Activated CD8-positive, alpha-beta T cell treated with anti-CD3 and anti-CD28 coated beads for 36 hours (primary cell): ENCODE measurements around the gene LRRC25. TPM values are rescaled to one million over a fixed set of nuclear protein-coding genes. Genes with fewer than 3 reads are reported as not detected.

Experiments used
- ATAC-seq: fragments of 200-7000 bp; cut with Tn5 transposase; one replicate; pipeline ENCODE4 v1.10.0; 2021; ENCODE audit warnings: mild to moderate bottlenecking, moderate library complexity
- CTCF ChIA-PET: fragments of 350-600 bp; sonication (Branson Sonifier 250); formaldehyde crosslinking; loops from one replicate; lab custom pipeline; 2021; ENCODE audit warnings: antibody characterized with exemption; lab: Charles Lee
- POLR2A ChIA-PET: fragments of 350-600 bp; sonication (Branson Sonifier 250); formaldehyde crosslinking; loops from one replicate; lab custom pipeline; 2021; ENCODE audit warnings: antibody characterized with exemption; lab: Charles Lee
- DNase-seq: peaks from one replicate; pipeline ENCODE4 v3.0.0-alpha.2; 2020
- H3K27ac Mint-ChIP-seq: one replicate; pipeline ENCODE4 v1.8.0; 2021; ENCODE audit warnings: mild to moderate bottlenecking, mixed read lengths
- H3K27me3 Mint-ChIP-seq: one replicate; pipeline ENCODE4 v1.8.0; 2021; ENCODE audit warnings: mixed read lengths
- H3K36me3 Mint-ChIP-seq: one replicate; pipeline ENCODE4 v1.8.0; 2021; ENCODE audit warnings: low read depth, mixed read lengths
- H3K4me1 Mint-ChIP-seq: one replicate; pipeline ENCODE4 v1.8.0; 2021; ENCODE audit warnings: low read depth, mixed read lengths
- H3K4me3 Mint-ChIP-seq: one replicate; pipeline ENCODE4 v1.8.0; 2021; ENCODE audit warnings: mild to moderate bottlenecking, moderate library complexity, mixed read lengths
- H3K9me3 Mint-ChIP-seq: one replicate; pipeline ENCODE4 v1.8.0; 2021; ENCODE audit warnings: mixed read lengths
- CTCF ChIP-seq: fragments of 200-600 bp; IDR thresholded peaks from one replicate; pipeline ENCODE4 v1.8.0; 2022; ENCODE audit warnings: antibody characterized with exemption, mild to moderate bottlenecking
- intact Hi-C: fragments of 100-400 bp; cut with micrococcal nuclease; formaldehyde crosslinking; loops from one replicate; pipeline ENCODE4 v1.10.0; 2022
- total RNA-seq, 2 experiments: library from RNA; stranded (reverse); gene quantifications; one replicate each; pipeline ENCODE4 v1.2.3, GENCODE V29; 2021

Gene LRRC25
- total RNA-seq, 2 experiments from 2014 or later = not detected

DNA sequence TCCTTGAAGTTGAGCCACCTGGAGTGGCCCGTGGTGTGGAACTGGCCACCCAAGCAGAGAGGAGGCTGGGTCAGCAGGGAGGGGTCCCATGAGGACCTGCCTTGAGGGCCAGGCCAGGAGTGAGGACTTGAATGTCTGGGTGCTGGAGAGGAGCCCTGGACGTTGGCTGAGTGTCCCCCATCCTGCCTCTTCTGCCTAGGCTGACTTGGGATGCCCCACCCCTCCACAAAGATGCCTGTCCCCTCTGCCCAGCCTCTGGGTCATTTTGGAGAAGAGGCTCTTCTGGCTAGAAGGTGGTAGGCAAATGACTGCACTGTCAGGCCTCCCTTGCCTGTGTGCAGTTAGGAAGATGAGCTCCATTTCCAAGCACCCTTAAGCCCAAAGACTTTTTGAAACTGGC, 23.5 kb upstream of the LRRC25 start:
- ATAC-seq = no peak
- H3K27ac Mint-ChIP-seq = peak overlapping the region; percentile 79
- intact Hi-C loops = no loop called here
- H3K9me3 Mint-ChIP-seq = no peaks in the 10 kb centered on the region
- CTCF ChIA-PET = interaction anchor here (0.5 to 1.3 kb wide), 3 partner anchors 18 to 35 kb away, joined by 3 to 5 read pairs (median 3); partner anchors contain the start of gene GDF15
- no peak for TF ChIP-seq CTCF
- no peak for DNase-seq
- peaks cover 12% of the 10 kb centered on the region for H3K36me3 Mint-ChIP-seq
- H3K4me3 Mint-ChIP-seq = peak overlapping the region; percentile 86
- H3K4me1 Mint-ChIP-seq = peaks cover 75% of the 10 kb centered on the region
- POLR2A ChIA-PET = interaction anchor here (1.1 to 8.7 kb wide), 5 partner anchors 8 to 498 kb away, joined by 3 to 81 read pairs (median 14); partner anchors contain the start of gene JUND
- H3K27me3 Mint-ChIP-seq = peaks cover 11% of the 10 kb centered on the region

DNA sequence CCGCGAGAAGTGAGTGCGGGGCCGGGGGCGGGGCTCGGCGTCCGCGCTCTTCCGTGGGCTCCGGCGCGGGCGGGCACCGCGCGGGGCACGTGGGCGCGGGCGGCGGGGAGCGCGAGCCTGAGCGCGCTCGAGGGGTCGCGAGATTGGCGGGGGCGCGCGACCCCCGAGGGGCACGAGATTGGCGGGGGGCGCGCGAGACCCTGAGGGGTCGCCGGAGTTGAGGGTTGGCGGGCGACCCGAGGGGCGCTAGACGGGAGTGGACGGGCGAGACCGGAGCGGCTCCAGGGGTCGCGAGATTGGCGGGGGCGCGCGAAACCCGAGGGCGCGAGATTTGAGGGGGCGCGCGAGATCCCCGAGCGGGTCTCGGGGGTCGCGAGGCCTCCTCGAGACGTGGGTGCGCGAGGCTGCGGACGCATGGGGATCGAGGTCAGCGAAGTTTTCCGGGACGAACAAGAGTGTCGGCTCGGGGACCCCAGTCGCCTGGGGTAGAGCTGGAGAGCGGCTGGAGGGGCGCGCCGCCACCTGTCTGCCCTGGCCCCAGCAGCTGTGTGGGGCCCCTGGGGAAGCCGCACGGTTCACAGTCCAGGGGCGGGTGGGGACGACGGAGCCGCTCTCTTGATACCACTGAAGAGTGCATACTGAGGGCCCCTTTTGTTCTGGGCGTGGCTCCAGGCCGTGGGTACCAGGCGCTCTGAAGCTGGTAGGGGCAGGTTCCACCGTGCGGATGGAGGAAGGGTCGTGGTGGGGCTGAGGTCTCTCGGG, 22.5 kb upstream of the LRRC25 start:
- intact Hi-C loops = no loop called here
- Mint-ChIP-seq H3K4me1 (peaks cover 78% of the 10 kb centered on the region), H3K4me3 (peak overlapping the region; percentile 86), H3K9me3 (no peaks in the 10 kb centered on the region), H3K27ac (peak overlapping the region; percentile 79), H3K36me3 (peaks cover 12% of the 10 kb centered on the region), H3K27me3 (peaks cover 11% of the 10 kb centered on the region)
- DNase-seq (peak; percentile 79), ATAC-seq (peak; percentile 38)
- no peak for TF ChIP-seq CTCF
- CTCF ChIA-PET = interaction anchor here (0.9 to 11.2 kb wide), 7 partner anchors 9 to 168 kb away, joined by 3 to 181 read pairs (median 3); partner anchors contain the start of genes GDF15, JUND and LRRC25
- POLR2A ChIA-PET = interaction anchor here (0.8 to 8.7 kb wide), 10 partner anchors 9 to 499 kb away, joined by 3 to 81 read pairs (median 4); partner anchors contain the start of genes JUND, MPV17L2 and REX1BD

- H3K27me3 Mint-ChIP-seq = peaks cover 11% of the 10 kb centered on the region
- peak; percentile 38 for ATAC-seq
- CTCF ChIA-PET = interaction anchor here (0.9 to 11.2 kb wide), 9 partner anchors 9 to 168 kb away, joined by 3 to 181 read pairs (median 3); partner anchors contain the start of genes GDF15, JUND and LRRC25
- peak; percentile 72 for DNase-seq
- H3K9me3 Mint-ChIP-seq = no peaks in the 10 kb centered on the region
- intact Hi-C loops = no loop called here
- peak within 1 kb of the TSS; percentile 86 for H3K4me3 Mint-ChIP-seq
- H3K36me3 Mint-ChIP-seq = peaks cover 12% of the 10 kb centered on the region
- TF ChIP-seq CTCF = no peak
- peaks cover 78% of the 10 kb centered on the region for H3K4me1 Mint-ChIP-seq
- H3K27ac Mint-ChIP-seq = peak within 1 kb of the TSS; percentile 79
- POLR2A ChIA-PET = interaction anchor here (0.6 to 8.7 kb wide), 10 partner anchors 8 to 258 kb away, joined by 3 to 81 read pairs (median 4); partner anchors contain the start of genes ELL, JUND and MPV17L2
Observed at GRCh38 chr19:18419195-18419698, 21.8 kb upstream of the LRRC25 start, which contains the start of gene SSBP4. SSBP4 (plus strand) TSS chr19:18419398; CDS start chr19:18419649, 251 bp downstream.

GRCh38 chr19:18418483-18419194, 21.2 kb upstream of the LRRC25 start:
- H3K9me3 Mint-ChIP-seq = no peaks in the 10 kb centered on the region
- DNase-seq (peak; percentile 58), ATAC-seq (peak; percentile 7)
- CTCF ChIA-PET = interaction anchor here (0.9 to 11.2 kb wide), 9 partner anchors 8 to 167 kb away, joined by 3 to 181 read pairs (median 3); partner anchors contain the start of genes GDF15, JUND and LRRC25
- peaks cover 13% of the 10 kb centered on the region for H3K27me3 Mint-ChIP-seq
- POLR2A ChIA-PET = interaction anchor here (0.6 to 8.7 kb wide), 13 partner anchors 9 to 258 kb away, joined by 3 to 81 read pairs (median 4); partner anchors contain the start of genes ELL, JUND and MPV17L2
- intact Hi-C loops = no loop called here
- peaks cover 12% of the 10 kb centered on the region for H3K36me3 Mint-ChIP-seq
- TF ChIP-seq CTCF = no peak
- peaks cover 76% of the 10 kb centered on the region for H3K4me1 Mint-ChIP-seq
- H3K4me3 Mint-ChIP-seq = peak overlapping the region; percentile 86
- H3K27ac Mint-ChIP-seq = peak overlapping the region; percentile 77
